KMS-11 (cell line): ENCODE results near the gene LENG9.

Source experiments
- H2AFZ ChIP-seq: fragments of 200-600 bp; sonication (generic); 2 replicates; pipeline ENCODE4 v1.6.1; 2016; ENCODE audit warnings: antibody characterized with exemption, mixed run types, low read depth
- H3K27ac ChIP-seq: fragments of 200-600 bp; sonication (generic); 2 replicates; pipeline ENCODE4 v1.6.1; 2016; ENCODE audit warnings: mild to moderate bottlenecking, mixed run types
- H3K27me3 ChIP-seq: fragments of 200-600 bp; sonication (generic); 2 replicates; pipeline ENCODE4 v1.6.1; 2017; ENCODE audit warnings: mild to moderate bottlenecking, low read depth, mixed run types, moderate library complexity; ENCODE audit not compliant: insufficient read depth
- H3K36me3 ChIP-seq: fragments of 200-600 bp; sonication (generic); 2 replicates; pipeline ENCODE4 v1.6.1; 2017; ENCODE audit warnings: mild to moderate bottlenecking, mixed run types; ENCODE audit not compliant: insufficient read depth
- H3K4me1 ChIP-seq: fragments of 200-600 bp; sonication (generic); 2 replicates; pipeline ENCODE4 v1.6.1; 2016; ENCODE audit warnings: mild to moderate bottlenecking, low read depth, mixed run types; ENCODE audit not compliant: poor library complexity, severe bottlenecking
- H3K4me2 ChIP-seq: fragments of 200-600 bp; sonication (generic); 2 replicates; pipeline ENCODE4 v1.7.0; 2016; ENCODE audit warnings: mild to moderate bottlenecking, mixed run types
- H3K4me3 ChIP-seq: fragments of 200-600 bp; sonication (generic); IDR thresholded peaks from 2 replicates; pipeline ENCODE4 v1.6.1; 2017; ENCODE audit warnings: low read depth, low read length, mixed read lengths; ENCODE audit not compliant: insufficient read depth
- H3K79me2 ChIP-seq: fragments of 200-600 bp; sonication (generic); 2 replicates; pipeline ENCODE4 v1.6.1; 2016; ENCODE audit warnings: low read depth, mixed run types; ENCODE audit not compliant: insufficient read depth
- H3K9ac ChIP-seq: fragments of 200-600 bp; sonication (generic); 2 replicates; pipeline ENCODE4 v1.6.1; 2016; ENCODE audit warnings: mild to moderate bottlenecking, mixed run types
- H4K20me1 ChIP-seq: fragments of 200-600 bp; sonication (generic); 2 replicates; pipeline ENCODE4 v1.6.1; 2016; ENCODE audit warnings: mild to moderate bottlenecking, mixed run types; ENCODE audit not compliant: insufficient read depth
- CTCF ChIP-seq: fragments of 200-600 bp; sonication (generic); conservative IDR thresholded peaks from 2 replicates; pipeline ENCODE4 v1.6.1; 2017; ENCODE audit warnings: low read depth, mild to moderate bottlenecking, antibody characterized with exemption, low read length, moderate library complexity, mixed read lengths

The LENG9 gene

DNA sequence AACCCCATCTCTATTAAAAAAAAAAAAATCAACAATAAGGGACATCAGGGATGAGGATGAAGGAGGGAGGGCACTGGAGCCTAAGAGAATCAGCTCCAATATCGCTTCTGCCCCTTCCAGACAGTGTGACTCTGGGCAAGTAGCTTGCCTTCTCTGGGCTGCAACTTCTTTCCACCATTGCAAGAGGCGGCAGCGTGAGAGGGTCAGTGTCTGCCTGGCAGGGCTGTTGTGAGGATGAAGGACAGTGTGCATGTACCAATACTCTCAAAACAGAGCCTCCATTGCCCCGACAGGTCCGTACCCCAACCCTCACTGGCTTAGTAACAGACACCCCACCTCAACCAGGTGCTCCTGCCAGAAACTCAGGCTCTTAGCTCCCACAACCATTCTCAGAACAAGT lies 29.9 kb downstream of the LENG9 start:
- no peak overlapping the region for H3K4me3 ChIP-seq
- H3K4me1 ChIP-seq, result no peaks in the 10 kb centered on the region
- H2AFZ ChIP-seq, result no peak overlapping the region
- H3K4me2 ChIP-seq, result no peak overlapping the region
- H3K27ac ChIP-seq, result no peak overlapping the region
- no peaks in the 10 kb centered on the region for H3K36me3 ChIP-seq
- H4K20me1 ChIP-seq, result no peaks in the 10 kb centered on the region
- H3K27me3 ChIP-seq, result peaks cover 18% of the 10 kb centered on the region
- no peak for TF ChIP-seq CTCF
- no peaks in the 10 kb centered on the region for H3K79me2 ChIP-seq
- H3K9ac ChIP-seq, result no peak overlapping the region

DNA sequence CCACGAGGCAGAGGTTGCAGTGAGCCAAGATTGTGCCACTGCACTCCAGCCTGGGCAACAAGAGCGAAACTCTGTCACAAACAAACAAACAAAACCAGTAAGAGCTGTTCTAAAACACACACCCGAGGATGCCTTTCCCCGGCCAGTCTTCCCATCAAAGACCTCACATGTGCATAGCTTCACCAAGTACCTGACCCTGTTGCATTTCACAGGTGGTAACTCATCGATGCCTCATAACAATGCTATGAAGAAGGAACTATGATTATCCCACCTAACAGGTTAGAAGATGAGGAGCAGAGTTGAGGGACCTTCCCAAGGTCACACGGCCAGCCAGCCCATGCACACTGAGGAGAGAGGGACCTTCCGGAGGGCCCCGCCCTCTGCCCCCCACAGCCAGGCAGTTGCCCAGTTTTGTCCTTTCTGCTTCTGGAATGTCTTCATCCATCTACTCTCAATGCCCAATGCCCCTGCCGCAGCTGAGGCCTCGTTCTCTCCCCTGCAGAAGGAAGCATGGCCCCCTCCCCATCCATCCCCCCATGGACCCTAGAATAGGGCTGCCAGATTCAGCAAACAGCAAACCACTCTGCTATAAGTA lies 31.3 kb downstream of the LENG9 start:
- no peak for TF ChIP-seq CTCF
- H4K20me1 ChIP-seq, result no peaks in the 10 kb centered on the region
- H2AFZ ChIP-seq, result no peak overlapping the region
- no peaks in the 10 kb centered on the region for H3K79me2 ChIP-seq
- no peak overlapping the region for H3K4me3 ChIP-seq
- H3K4me1 ChIP-seq, result no peaks in the 10 kb centered on the region
- H3K9ac ChIP-seq, result no peak overlapping the region
- H3K27ac ChIP-seq, result no peak overlapping the region
- peaks cover 22% of the 10 kb centered on the region for H3K27me3 ChIP-seq
- H3K36me3 ChIP-seq, result no peaks in the 10 kb centered on the region
- no peak overlapping the region for H3K4me2 ChIP-seq

- Histone ChIP-seq H2AFZ (no peak overlapping the region), H3K27ac (no peak overlapping the region), H3K27me3 (peaks cover 22% of the 10 kb centered on the region), H3K36me3 (no peaks in the 10 kb centered on the region), H3K9ac (no peak overlapping the region), H3K79me2 (no peaks in the 10 kb centered on the region), H3K4me1 (no peaks in the 10 kb centered on the region), H4K20me1 (no peaks in the 10 kb centered on the region), H3K4me2 (no peak overlapping the region), H3K4me3 (no peak overlapping the region)
- no peak for TF ChIP-seq CTCF
Observed at GRCh38 chr19:54431255-54431838, 32.2 kb downstream of the LENG9 start.

DNA sequence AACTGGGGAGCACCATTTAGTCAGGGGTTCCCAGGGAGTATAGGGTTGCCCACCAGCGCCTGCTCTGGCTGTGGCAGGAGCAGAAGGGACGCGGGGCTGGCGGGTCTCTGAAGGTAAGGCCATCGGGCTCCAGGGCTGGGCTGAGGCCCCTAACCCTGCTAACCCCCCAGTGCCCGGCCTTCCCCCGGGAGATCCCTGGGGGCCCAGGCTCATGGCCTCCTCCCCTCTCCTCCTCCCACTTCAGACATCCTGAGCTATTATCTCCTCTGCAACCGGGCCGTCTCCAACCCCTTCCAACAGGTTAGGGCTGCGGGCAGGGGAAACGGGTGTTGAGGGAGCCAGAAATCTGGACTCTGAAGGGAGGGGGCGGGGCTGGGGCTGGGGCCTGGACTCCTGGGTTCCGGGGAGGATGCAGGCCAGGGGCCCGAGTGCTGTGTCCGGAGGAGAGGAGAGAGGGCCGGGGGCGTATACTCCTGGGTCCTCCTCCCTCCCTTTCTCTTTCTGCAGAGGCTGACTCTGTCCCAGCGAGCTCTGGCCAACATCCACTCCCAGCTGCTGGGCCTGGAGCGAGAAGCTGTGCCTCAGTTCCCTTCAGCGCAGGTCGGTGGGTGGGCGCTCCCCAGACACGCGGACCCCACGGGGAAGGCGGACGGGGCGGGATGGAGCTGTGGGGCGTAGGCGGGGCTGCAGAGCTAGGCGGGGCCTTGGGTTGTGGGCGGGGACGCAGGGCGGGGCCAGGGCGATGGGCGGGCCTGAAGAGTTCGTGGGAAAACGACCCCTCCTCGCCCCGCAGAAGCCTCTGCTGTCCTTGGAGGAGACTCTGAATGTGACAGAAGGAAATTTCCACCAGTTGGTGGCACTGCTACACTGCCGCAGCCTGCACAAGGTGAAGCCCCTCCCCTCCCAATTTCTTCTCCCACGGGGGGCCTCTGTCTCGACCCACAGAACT lies 33.0 kb downstream of the LENG9 start:
- Histone ChIP-seq H3K4me1 (no peaks in the 10 kb centered on the region), H3K27ac (no peak overlapping the region), H3K27me3 (peaks cover 28% of the 10 kb centered on the region), H3K79me2 (no peaks in the 10 kb centered on the region), H3K4me2 (peak overlapping the region; percentile 42; the same call in 1 of the 2 replicates), H4K20me1 (no peaks in the 10 kb centered on the region), H3K9ac (no peak overlapping the region), H3K4me3 (no peak overlapping the region), H3K36me3 (no peaks in the 10 kb centered on the region), H2AFZ (no peak overlapping the region)
- TF ChIP-seq CTCF, result no peak
